ENCODE results near the gene SLC49A3. TPM values are rescaled to one million over a fixed set of nuclear protein-coding genes. Genes with fewer than 3 reads are reported as not detected.

Gene SLC49A3
- total and polyA plus RNA-seq, 10 donors = 5.6 to 28.8 (median 17.0) TPM

GRCh38 chr4:665381-665750 is 23.6 kb downstream of the SLC49A3 start:
- Histone ChIP-seq H3K27me3 (replicated peaks in 1 of 7) (no peaks in the 10 kb centered on the region), H3K27ac (no peak overlapping the region), H3K4me3 (no peak overlapping the region), H3K9me3 (no peaks in the 10 kb centered on the region), H3K36me3 (peaks cover 0 to 14% (median under 1%) of the 10 kb centered on the region in 6 donors), H3K4me1 (peaks cover 3 to 34% (median 19%) of the 10 kb centered on the region in 6 donors)
- no peak for DNase-seq
- intact Hi-C loops (cut with DNase I; ENCODE audit: low total_unique reads) = no loop called here
- whole genome bisulfite sequencing, 5 donors = 86 to 92% (median 90%) methylated on average over 10 to 12 of the region's 12 CpGs
- TF ChIP-seq CTCF (IDR thresholded peaks at IDR 0.05 in 8 of 11, conservative IDR thresholded peaks at IDR 0.05 in 3 of 11) (no peak), POLR2A (IDR thresholded peaks at IDR 0.05) (no peak), POLR2AphosphoS5 (IDR thresholded peaks at IDR 0.05) (no peak)

GRCh38 chr4:664713-665231 is 24.2 kb downstream of the SLC49A3 start:
- Histone ChIP-seq H3K9me3 (no peaks in the 10 kb centered on the region), H3K27ac (no peak overlapping the region), H3K4me3 (peak overlapping the region in 3 of 8 donors; percentile 69 to 98 (median 92)), H3K27me3 (replicated peaks in 1 of 7) (no peaks in the 10 kb centered on the region), H3K36me3 (peaks cover 0 to 8% (median 0%) of the 10 kb centered on the region in 6 donors), H3K4me1 (peaks cover 3 to 34% (median 19%) of the 10 kb centered on the region in 6 donors)
- WGBS, 5 donors = 95 to 98% (median 97%) methylated on average over 16 to 24 of the region's 24 CpGs
- peak; percentile 76 for DNase-seq
- intact Hi-C loops (cut with DNase I; ENCODE audit: low total_unique reads) = no loop called here
- no peak for TF ChIP-seq CTCF (IDR thresholded peaks at IDR 0.05 in 8 of 11, conservative IDR thresholded peaks at IDR 0.05 in 3 of 11)
- no peak for TF ChIP-seq POLR2AphosphoS5 (IDR thresholded peaks at IDR 0.05)
- no peak for TF ChIP-seq POLR2A (IDR thresholded peaks at IDR 0.05)

GRCh38 chr4:663438-664428 is 25.2 kb downstream of the SLC49A3 start:
- TF ChIP-seq POLR2A (IDR thresholded peaks at IDR 0.05) = no peak
- peak in 2 of 11 experiments; percentile 8 to 26 for TF ChIP-seq CTCF (IDR thresholded peaks at IDR 0.05 in 8 of 11, conservative IDR thresholded peaks at IDR 0.05 in 3 of 11)
- TF ChIP-seq POLR2AphosphoS5 (IDR thresholded peaks at IDR 0.05) = peak; percentile 78 to 84 (median 81)
- no peaks in the 10 kb centered on the region for H3K9me3 ChIP-seq
- 1 to 5% (median 1%) methylated on average over 23 to 80 of the region's 80 CpGs for WGBS, 5 donors
- peak overlapping the region; percentile 74 to 93 (median 81) for H3K27ac ChIP-seq
- intact Hi-C loops (cut with DNase I; ENCODE audit: low total_unique reads) = no loop called here
- DNase-seq = peak; percentile 95
- H3K4me1 ChIP-seq = peaks cover 3 to 34% (median 19%) of the 10 kb centered on the region in 6 donors
- H3K36me3 ChIP-seq = peaks cover 0 to 8% (median 0%) of the 10 kb centered on the region in 6 donors
- H3K4me3 ChIP-seq = peak overlapping the region; percentile 52 to 98 (median 78)
- no peaks in the 10 kb centered on the region for H3K27me3 ChIP-seq (replicated peaks in 1 of 7)

- Histone ChIP-seq H3K27me3 (replicated peaks in 1 of 7) (no peaks in the 10 kb centered on the region), H3K27ac (peak overlapping the region in 6 of 8 donors; percentile 74 to 93 (median 84)), H3K4me1 (peaks cover 3 to 34% (median 19%) of the 10 kb centered on the region in 6 donors), H3K36me3 (peaks cover 0 to 8% (median 0%) of the 10 kb centered on the region in 6 donors), H3K4me3 (peak overlapping the region; percentile 52 to 98 (median 78)), H3K9me3 (no peaks in the 10 kb centered on the region)
- intact Hi-C loops (cut with DNase I; ENCODE audit: low total_unique reads) = no loop called here
- TF ChIP-seq POLR2A (IDR thresholded peaks at IDR 0.05) (no peak), POLR2AphosphoS5 (IDR thresholded peaks at IDR 0.05) (no peak), CTCF (IDR thresholded peaks at IDR 0.05 in 8 of 11, conservative IDR thresholded peaks at IDR 0.05 in 3 of 11) (no peak)
- DNase-seq = no peak
- 37 to 53% (median 41%) methylated on average over 14 to 20 of the region's 20 CpGs for WGBS, 5 donors
These were observed 25.9 kb downstream of the SLC49A3 start for GRCh38 chr4:663046-663437.
